OCI-LY7 (cell line): ENCODE results near the gene ORC3. TPM values are rescaled to one million over a fixed set of nuclear protein-coding genes. Genes with fewer than 3 reads are reported as not detected.

ENCODE experiments used
- BruUV-seq: library from RNA; stranded (reverse); fragments of 400-500 nt; replicated peaks from 2 replicates; lab custom pipeline; 2021; lab: Mats Ljungman, UMichigan
- CTCF ChIA-PET: fragments of 300-600 bp; sonication (Branson Sonifier 250); formaldehyde crosslinking; loops from one replicate; lab custom pipeline; 2022; ENCODE audit warnings: antibody characterized with exemption; ENCODE audit not compliant: unreplicated experiment; lab: Charles Lee
- POLR2A ChIA-PET: fragments of 300-600 bp; sonication (Branson Sonifier 250); formaldehyde crosslinking; loops from one replicate; lab custom pipeline; 2022; ENCODE audit warnings: antibody characterized with exemption; lab: Charles Lee
- DNase-seq: peaks from one replicate; pipeline ENCODE4 v3.0.0-alpha.2; 2015; ENCODE audit warnings: low spot score
- H2AFZ ChIP-seq: fragments of 200-600 bp; sonication (generic), shearing (Covaris generic); 2 replicates; pipeline ENCODE4 v1.6.1; 2014; ENCODE audit warnings: mild to moderate bottlenecking, antibody characterized with exemption, low read length, moderate library complexity
- H3K27ac ChIP-seq: fragments of 200-600 bp; sonication (generic); 2 replicates; pipeline ENCODE4 v1.5.1; 2014; ENCODE audit warnings: mixed run types, low read depth, mild to moderate bottlenecking, moderate library complexity, low read length, inconsistent platforms; ENCODE audit not compliant: poor library complexity, severe bottlenecking
- H3K36me3 ChIP-seq: fragments of 200-600 bp; sonication (generic); 2 replicates; pipeline ENCODE4 v1.6.1; 2014; ENCODE audit warnings: mild to moderate bottlenecking, antibody characterized with exemption, low read length, moderate library complexity, mixed read lengths; ENCODE audit not compliant: insufficient read depth
- H3K4me1 ChIP-seq: fragments of 200-600 bp; sonication (generic); 2 replicates; pipeline ENCODE4 v1.5.1; 2014; ENCODE audit warnings: mild to moderate bottlenecking, low read length; ENCODE audit not compliant: insufficient read depth, poor library complexity, severe bottlenecking
- H3K4me2 ChIP-seq: fragments of 200-600 bp; sonication (generic); 2 replicates; pipeline ENCODE4 v1.6.1; 2014; ENCODE audit warnings: mild to moderate bottlenecking, low read length
- H3K4me3 ChIP-seq: fragments of 200-600 bp; sonication (generic); 2 replicates; pipeline ENCODE4 v1.5.1; 2014; ENCODE audit warnings: mild to moderate bottlenecking, low read depth, low read length; ENCODE audit not compliant: poor library complexity, severe bottlenecking
- H3K79me2 ChIP-seq: fragments of 200-600 bp; sonication (generic); 2 replicates; pipeline ENCODE4 v1.6.1; 2016; ENCODE audit warnings: low read depth, mild to moderate bottlenecking, low read length, moderate library complexity, mixed read lengths; ENCODE audit not compliant: insufficient read depth
- H3K9me2 ChIP-seq: fragments of 200-600 bp; sonication (generic); 2 replicates; pipeline ENCODE4 v1.6.1; 2016; ENCODE audit warnings: mild to moderate bottlenecking, low read length, mixed read lengths; ENCODE audit not compliant: insufficient read depth
- H3K9me3 ChIP-seq: fragments of 200-600 bp; sonication (generic); 2 replicates; pipeline ENCODE4 v1.6.1; 2014; ENCODE audit warnings: mild to moderate bottlenecking, mixed run types, low read length, mixed read lengths
- H4K20me1 ChIP-seq: fragments of 200-600 bp; sonication (generic); 2 replicates; pipeline ENCODE4 v1.6.1; 2014; ENCODE audit warnings: mild to moderate bottlenecking, antibody characterized with exemption, low read length, moderate library complexity, mixed read lengths; ENCODE audit not compliant: insufficient read depth
- CTCF ChIP-seq: fragments of 200-600 bp; sonication (generic); conservative IDR thresholded peaks from 2 replicates; pipeline ENCODE4 v1.5.1; 2014; ENCODE audit warnings: mild to moderate bottlenecking, antibody characterized with exemption, low read length, moderate library complexity, mixed read lengths
- EZH2phosphoT487 ChIP-seq: fragments of 200-600 bp; sonication (generic); IDR thresholded peaks from 2 replicates; pipeline ENCODE4 v1.6.1; 2018; ENCODE audit warnings: low read depth, borderline replicate concordance, mild to moderate bottlenecking, mixed run types, antibody characterized with exemption, low read length, moderate library complexity, mixed read lengths
- intact Hi-C: fragments of 100-400 bp; cut with micrococcal nuclease; formaldehyde crosslinking; loops from one replicate; pipeline ENCODE4 v1.10.0; 2022; ENCODE audit not compliant: unreplicated experiment
- total RNA-seq, 2 experiments: library from RNA; depleted of rRNA in 1 of 2; stranded (reverse); fragments of >200 nt in 1 of 2; shearing (Covaris generic) in 1 of 2; gene quantifications; 2 replicates each; pipeline ENCODE4 v1.2.3, GENCODE V29; 2014 to 2022

ORC3 gene
- total RNA-seq, 2 experiments from 2014 or later: 34.8 to 45.0 TPM

DNA sequence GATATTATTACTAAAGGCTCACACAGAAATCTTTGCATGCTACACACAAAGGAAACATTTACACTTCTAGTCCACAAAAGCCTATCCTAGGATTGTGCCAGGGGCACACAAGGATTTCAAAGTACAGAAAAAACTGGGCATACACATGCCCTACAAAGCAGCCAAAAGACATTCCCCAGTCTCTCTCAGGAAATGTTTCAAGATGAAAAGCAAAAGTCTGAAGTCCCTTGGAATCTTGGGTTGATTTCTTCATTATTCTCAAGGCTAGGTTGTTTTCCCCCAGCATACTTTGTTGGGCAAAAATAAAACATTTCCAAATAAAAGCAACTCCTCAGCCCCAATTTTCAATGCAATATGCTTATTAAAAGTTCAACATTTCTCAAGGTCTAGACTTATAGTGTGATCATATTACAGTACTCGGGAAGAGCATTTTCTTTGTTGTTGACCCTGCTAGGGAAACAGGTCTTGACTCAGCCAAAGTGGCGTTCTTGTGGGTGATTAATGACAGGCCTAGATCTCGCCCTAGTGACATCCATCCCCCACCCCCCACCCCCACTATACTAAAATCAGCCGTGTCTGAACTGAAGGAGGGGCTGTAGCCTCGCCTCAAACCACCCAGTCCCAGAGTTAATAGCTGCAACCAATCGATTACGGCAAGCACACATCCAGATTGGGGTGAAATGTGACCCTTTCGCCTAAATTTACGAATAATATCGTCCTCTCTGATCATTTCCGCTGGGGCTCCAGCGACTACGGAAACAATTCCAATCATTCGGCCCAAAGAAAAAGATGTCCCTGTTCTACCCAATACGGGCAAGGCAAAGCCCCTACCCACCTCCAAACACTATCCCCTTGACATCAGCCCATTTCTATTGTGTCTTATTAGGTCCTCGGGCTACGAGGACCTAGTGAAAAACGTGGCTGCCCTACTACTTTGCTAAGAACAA lies 110.7 kb downstream of the ORC3 start:
- H3K4me2 ChIP-seq: peak overlapping the region; percentile 99
- H3K79me2 ChIP-seq: peaks cover 72% of the 10 kb centered on the region
- peaks cover 44% of the 10 kb centered on the region for H4K20me1 ChIP-seq
- TF ChIP-seq EZH2phosphoT487 (no peak), CTCF (peak; percentile 30; the same call in 1 of the 2 replicates)
- H2AFZ ChIP-seq: no peak overlapping the region
- TSS peak; percentile 69 for BruUV-seq
- H3K4me3 ChIP-seq: peak overlapping the region; percentile 94
- no peaks in the 10 kb centered on the region for H3K9me3 ChIP-seq
- DNase-seq: peak; percentile 66
- ChIA-PET CTCF (no interaction called here), POLR2A (interaction anchor here (0.7 to 6.8 kb wide), 20 partner anchors 9 to 219 kb away, joined by 3 to 67 read pairs (median 5); no protein-coding TSS in a partner anchor)
- peaks cover 55% of the 10 kb centered on the region for H3K36me3 ChIP-seq
- peaks cover 48% of the 10 kb centered on the region for H3K4me1 ChIP-seq
- no peaks in the 10 kb centered on the region for H3K9me2 ChIP-seq
- peak overlapping the region; percentile 89 for H3K27ac ChIP-seq
- intact Hi-C loops: loop anchor here (2.0 to 5.0 kb wide), 6 partner anchors 96 to 917 kb away; partner anchors contain the start of gene CFAP206

DNA sequence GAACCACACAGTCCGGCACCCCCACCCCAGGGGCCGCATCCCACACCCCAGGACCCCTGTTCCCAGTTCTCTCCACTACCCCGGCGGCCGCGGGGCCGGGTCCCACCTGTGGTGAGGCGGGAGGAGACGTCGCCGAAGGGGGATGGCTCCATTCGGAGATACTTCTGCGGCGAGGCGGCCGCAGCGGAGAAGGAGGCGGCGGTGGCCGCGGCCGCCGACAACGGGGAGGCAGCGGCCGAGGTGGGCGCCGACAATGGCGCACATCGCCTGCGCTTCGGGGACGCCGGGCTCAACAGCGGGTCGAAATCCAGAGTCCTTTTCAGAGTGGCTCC lies 111.4 kb downstream of the ORC3 start:
- Histone ChIP-seq H3K9me2 (no peaks in the 10 kb centered on the region), H3K4me3 (peak overlapping the region; percentile 94), H4K20me1 (peaks cover 41% of the 10 kb centered on the region), H3K9me3 (no peaks in the 10 kb centered on the region), H3K36me3 (peaks cover 49% of the 10 kb centered on the region), H3K4me2 (peak overlapping the region; percentile 99), H3K79me2 (peaks cover 66% of the 10 kb centered on the region), H3K27ac (peak overlapping the region; percentile 89), H3K4me1 (peaks cover 47% of the 10 kb centered on the region), H2AFZ (no peak overlapping the region)
- CTCF ChIA-PET: no interaction called here
- POLR2A ChIA-PET: interaction anchor here (0.9 to 6.8 kb wide), 8 partner anchors 16 to 930 kb away, joined by 3 to 67 read pairs (median 6); no protein-coding TSS in a partner anchor
- intact Hi-C loops: loop anchor here (2.0 to 5.0 kb wide), 6 partner anchors 95 to 916 kb away; partner anchors contain the start of gene CFAP206
- TF ChIP-seq CTCF: no peak
- no peak for TF ChIP-seq EZH2phosphoT487
- no TSS peak for BruUV-seq
- peak; percentile 38 for DNase-seq
